ENCODE measurements around the gene CDKN2B-AS1. TPM values are rescaled to one million over a fixed set of nuclear protein-coding genes. Genes with fewer than 3 reads are reported as not detected.

CDKN2B-AS1 gene
- total RNA-seq, 4 donors from 2014 or later: 0.38 to 0.56 TPM; not detected in 2

DNA sequence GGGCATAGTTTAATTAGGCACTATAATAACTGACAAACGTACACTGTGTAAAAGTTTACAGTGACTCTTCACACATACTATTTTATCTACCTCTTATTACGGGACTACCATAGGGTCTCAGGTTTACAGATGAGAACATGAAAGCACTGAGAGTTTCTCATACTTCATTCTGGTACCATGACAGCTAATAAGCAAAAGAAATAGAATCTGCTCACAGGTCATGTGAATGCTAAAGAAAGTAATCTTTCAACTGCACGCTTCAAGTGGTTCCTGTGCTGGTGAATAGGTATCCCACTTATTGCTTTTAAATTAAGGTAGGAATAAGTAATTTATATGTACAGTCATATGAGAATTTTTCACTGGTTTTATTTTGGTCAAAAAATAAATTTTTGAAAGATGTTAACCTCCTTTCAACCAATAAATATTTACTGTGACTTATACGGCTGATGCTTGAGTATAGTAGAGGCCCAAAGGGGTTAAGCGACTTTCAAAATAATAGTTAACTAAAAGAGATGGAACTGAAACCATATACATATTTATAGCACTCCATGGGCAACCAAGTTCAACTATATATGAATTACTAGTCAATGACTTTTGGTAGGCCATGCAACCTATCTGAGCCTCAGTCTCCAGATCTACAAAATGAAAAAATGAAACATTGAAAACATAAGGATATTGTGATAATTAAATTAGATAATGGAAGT lies 8.5 kb upstream of the CDKN2B-AS1 start:
- H3K27me3 ChIP-seq: peaks cover 12% of the 10 kb centered on the region
- 68 to 78% methylated on average over 5 of the region's 5 CpGs for WGBS, 2 donors
- H3K4me3 ChIP-seq (replicated peaks in 1 of 3): no peak overlapping the region
- TF ChIP-seq POLR2A (IDR thresholded peaks at IDR 0.05) (no peak), CTCF (IDR thresholded peaks at IDR 0.05) (no peak)
- intact Hi-C loops (cut with DNase I): no loop called here
- H3K9me3 ChIP-seq: no peaks in the 10 kb centered on the region
- no peaks in the 10 kb centered on the region for H3K36me3 ChIP-seq
- H3K27ac ChIP-seq: no peak overlapping the region
- no peak for DNase-seq
- H3K4me1 ChIP-seq: no peaks in the 10 kb centered on the region

GRCh38 chr9:21988056-21988990 lies 6.3 kb upstream of the CDKN2B-AS1 start:
- no peak overlapping the region for H3K4me3 ChIP-seq (replicated peaks in 1 of 3)
- WGBS, 2 donors: 35 to 36% methylated on average over 9 of the region's 9 CpGs
- no peak overlapping the region for H3K27ac ChIP-seq
- TF ChIP-seq POLR2A (IDR thresholded peaks at IDR 0.05) (no peak), CTCF (IDR thresholded peaks at IDR 0.05) (no peak)
- no peaks in the 10 kb centered on the region for H3K36me3 ChIP-seq
- H3K27me3 ChIP-seq: peaks cover 21% of the 10 kb centered on the region
- no peaks in the 10 kb centered on the region for H3K4me1 ChIP-seq
- DNase-seq: no peak
- H3K9me3 ChIP-seq: no peaks in the 10 kb centered on the region
- intact Hi-C loops (cut with DNase I): no loop called here

GRCh38 chr9:21989440-21990189 lies 5.0 kb upstream of the CDKN2B-AS1 start:
- peaks cover 22% of the 10 kb centered on the region for H3K27me3 ChIP-seq
- intact Hi-C loops (cut with DNase I): no loop called here
- H3K36me3 ChIP-seq: no peaks in the 10 kb centered on the region
- no peak overlapping the region for H3K27ac ChIP-seq
- 24% methylated on average over 35 of the region's 35 CpGs for WGBS, 2 donors
- TF ChIP-seq CTCF (IDR thresholded peaks at IDR 0.05) (no peak), POLR2A (IDR thresholded peaks at IDR 0.05) (no peak)
- H3K9me3 ChIP-seq: no peaks in the 10 kb centered on the region
- DNase-seq: no peak
- peaks cover 6 to 8% of the 10 kb centered on the region in 2 donors for H3K4me1 ChIP-seq
- H3K4me3 ChIP-seq (replicated peaks in 1 of 3): no peak overlapping the region

DNA sequence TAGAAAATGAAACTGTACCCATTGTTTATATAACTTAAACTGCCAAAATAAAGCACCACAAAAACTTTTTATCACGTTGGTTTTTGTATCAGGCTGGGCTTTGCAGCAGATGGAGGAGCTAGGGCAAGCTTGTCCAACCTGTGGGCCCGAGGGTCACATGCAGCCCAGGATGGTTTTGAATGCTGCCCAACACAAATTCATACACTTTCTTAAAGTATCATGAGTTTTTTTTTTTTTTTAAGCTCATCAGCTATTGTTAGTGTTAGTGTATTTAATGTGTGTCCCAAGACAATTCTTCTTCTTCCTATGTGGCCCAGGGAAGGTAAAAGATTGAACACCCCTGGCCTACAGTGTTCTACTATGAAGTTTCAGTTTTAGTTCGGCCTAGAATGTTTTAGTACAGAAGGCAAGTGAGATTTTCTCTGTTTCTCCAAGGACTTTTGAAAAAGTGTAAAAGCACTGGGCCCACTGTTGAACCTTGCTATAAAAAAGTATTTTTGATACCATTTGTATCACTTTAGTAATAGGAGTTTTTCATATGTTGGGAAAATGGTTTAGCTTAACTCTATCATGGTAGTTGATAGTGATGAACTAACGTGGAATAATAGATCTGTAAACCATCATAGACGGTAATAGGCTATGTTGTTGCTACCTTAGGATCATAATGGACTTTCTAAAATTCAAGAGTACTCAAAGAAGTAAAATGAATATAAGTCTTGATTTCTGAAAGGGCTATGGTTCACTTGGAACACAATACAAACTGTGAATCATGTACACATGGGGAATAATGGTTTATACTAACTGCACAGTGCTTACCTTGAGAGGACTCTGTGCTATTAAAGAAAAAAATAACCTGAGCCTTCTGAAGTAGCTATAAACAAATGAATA lies 3.3 kb upstream of the CDKN2B-AS1 start:
- no peak overlapping the region for H3K4me3 ChIP-seq (replicated peaks in 1 of 3)
- H3K27me3 ChIP-seq: peaks cover 17% of the 10 kb centered on the region
- no peaks in the 10 kb centered on the region for H3K9me3 ChIP-seq
- intact Hi-C loops (cut with DNase I): no loop called here
- 86 to 90% methylated on average over 5 of the region's 5 CpGs for WGBS, 2 donors
- no peak for TF ChIP-seq CTCF (IDR thresholded peaks at IDR 0.05)
- TF ChIP-seq POLR2A (IDR thresholded peaks at IDR 0.05): no peak
- no peaks in the 10 kb centered on the region for H3K36me3 ChIP-seq
- no peak overlapping the region for H3K27ac ChIP-seq
- DNase-seq: no peak
- H3K4me1 ChIP-seq: peaks cover 8 to 12% of the 10 kb centered on the region in 2 donors
